A204.1 (cell line): ENCODE results near the gene PRKCA.
"Not testable (repeated sequence)": the region's sequence is repeated elsewhere in the genome, so short reads cannot be mapped to it uniquely, and the experiment has no call there.

Experiments
- FAIRE-seq: peaks from 2 replicates; lab custom pipeline; 2012; peaks lifted over from hg19 to GRCh38; lab: Jason Lieb, UNC

Gene PRKCA

DNA sequence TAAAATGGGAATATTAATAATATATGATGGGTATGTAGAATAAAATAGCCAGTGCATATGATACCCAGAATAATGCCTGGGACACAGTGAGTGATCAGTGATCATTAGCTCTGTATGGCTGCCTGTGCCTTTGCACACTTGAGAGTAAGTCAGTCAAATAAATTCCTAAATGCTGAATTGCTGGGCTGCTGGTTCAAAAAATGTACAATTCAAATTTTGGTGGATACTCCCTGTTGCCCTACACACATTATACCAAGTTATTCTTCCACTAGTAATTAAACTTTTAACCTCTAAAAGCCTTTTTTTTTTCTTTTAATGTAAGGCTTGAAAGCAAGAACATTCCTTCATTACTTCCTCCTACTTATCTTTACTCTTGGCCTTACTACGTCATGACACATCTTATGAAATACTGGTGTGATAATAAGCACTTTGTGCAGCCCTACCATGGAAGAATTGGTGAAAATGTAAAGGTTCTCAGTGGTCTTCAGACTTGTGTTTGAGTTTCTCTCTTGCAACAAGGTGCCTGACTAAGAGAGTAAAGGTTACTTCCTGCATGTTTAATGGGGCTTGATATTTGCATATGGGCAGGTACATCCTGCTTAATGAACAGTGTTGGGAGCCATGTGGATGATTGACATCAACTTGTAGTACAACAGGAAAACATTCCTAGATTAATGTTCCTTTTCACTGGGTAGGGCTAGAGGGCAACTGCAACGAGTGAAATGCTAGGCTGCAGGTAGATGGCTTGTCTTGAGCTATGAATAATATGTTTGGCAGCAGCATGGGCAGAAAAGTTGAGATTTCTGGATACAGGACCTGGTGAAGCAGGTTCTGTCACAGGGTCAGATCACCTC is 84.3 kb downstream of the PRKCA start:
- no peak for FAIRE-seq

DNA sequence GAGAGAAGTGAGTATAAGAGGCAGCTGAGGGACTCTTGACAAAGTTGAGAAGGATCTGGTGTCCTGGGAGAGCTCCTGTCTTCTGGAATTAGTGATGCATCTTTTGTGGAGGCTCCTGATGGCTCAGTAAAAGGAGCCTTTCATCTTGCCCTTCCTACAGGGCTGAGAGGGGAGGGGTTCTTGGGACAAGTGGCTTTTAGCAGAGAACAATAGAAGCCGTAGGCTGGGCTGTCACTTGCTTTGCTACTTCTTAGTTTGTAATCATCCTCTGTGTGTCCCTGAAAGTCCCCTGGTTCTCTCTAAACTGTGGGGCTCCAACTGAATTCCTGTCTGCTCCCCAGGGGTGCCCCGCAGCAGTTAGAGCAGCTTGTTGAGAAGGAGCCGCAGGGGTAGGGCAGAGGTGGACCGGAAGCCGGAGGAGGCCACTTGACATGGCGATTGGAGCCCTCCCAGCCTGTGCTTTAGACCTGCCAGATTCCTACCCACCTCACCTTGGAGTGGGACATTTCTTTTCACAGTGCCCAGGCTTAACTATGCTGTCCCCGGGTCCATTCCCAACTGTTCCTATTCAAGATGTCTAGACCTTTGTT is 85.1 kb downstream of the PRKCA start:
- FAIRE-seq, result no peak

DNA sequence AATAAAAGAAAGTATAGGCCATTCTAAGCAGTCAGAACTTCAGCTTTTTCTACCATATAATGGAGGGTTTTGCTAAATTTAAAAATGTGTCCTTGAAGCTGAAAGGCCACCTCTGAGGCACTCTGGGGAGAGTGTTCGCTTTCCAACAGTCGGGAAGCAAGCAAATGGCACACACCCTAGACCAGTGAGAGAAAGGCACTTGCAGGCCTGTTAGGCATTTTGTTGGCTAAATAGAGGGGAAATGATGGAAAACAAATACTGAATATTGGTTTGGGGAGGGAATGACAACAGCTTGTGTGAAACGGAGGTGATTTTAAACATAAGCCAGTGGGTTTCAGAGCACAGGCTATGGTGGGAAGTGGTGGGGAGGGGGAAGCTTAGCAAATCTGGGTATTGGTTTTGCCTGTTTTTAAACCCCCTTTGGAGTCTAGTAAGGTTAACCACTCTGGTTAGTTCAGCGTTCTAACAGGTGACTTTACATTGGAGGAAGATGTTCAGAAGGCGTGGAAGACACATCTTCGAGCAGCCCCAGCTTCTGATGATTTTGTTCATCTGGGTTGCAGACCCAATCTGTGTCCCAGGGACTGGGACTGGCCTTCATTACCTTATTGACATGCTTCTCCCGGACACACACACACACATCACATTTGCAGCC is 90.5 kb downstream of the PRKCA start:
- FAIRE-seq, result no peak

DNA sequence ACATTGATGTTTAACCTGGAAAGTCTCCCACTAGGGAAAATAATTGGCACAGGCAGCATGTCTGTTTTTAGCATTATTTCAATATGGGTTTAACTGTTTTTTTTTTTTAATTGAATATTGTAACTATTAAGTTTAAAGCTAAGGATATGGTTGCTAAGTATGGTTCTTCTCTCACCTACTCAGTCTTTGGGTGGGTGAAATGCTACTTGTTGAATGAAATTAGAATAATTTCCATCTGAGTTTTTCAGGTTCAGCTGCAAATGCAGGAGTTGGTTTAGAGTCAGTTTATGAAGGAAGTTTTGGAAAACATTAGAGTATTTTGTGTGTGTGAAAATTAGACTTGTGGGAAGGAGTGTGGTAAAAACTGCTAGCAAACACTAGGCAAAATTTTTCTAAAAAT is 93.5 kb downstream of the PRKCA start:
- no peak for FAIRE-seq

DNA sequence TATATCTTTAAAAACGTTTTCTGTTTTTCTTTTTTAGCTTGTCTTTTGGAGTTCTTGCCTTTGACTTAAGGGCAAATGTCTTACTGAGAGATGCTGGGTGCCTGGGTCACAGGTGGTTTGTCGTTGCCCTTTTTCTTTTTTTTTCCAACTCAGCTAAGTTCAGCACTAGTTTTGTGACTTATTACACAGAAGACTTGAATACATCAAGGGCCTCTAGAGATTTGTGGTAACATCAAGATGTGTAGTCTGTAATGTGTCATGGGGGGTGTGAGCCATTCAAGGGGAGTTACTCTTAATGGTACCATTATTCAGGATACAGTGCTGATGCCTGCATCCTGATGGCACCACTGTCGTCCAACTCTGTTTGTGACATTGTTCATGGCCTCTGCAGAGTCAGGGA is 95.1 kb downstream of the PRKCA start:
- FAIRE-seq, result no peak

DNA sequence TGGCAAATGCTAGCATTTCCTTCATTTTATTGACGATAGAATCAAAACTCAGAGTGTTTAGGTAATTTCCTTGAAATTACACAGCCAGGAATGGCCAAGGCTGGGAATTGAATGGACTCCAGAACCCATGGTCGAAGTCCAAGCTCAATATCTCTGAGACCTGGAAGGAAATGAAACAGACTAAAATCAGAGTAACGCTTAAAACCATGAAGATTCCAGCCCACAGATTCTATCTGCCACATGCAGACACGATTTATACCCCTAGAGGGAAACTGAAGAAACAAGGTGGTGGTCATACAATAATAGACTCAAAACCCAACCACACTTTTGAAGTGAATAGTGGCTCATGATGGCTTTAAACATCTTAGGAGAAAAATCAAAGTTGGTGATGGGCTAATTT is 95.6 kb downstream of the PRKCA start:
- no peak for FAIRE-seq

DNA sequence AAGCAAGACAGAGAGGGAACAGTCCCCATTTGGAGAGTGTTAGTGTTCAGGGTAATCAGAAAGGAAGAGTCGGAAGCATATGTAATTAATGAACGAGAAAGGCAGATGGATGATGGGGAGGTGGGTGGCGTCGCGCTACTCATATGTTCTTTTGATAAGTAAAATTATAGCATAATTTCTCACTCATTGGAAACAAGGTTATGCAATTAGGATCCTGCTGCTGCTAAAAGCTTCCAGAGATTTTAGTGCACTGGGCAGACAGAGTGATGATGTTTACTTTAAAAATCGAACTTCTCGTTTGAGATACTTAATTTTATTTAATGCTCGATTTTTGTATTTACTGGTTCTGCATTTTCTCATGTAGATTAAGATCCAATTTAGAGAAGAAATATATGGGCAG is 96.2 kb downstream of the PRKCA start:
- FAIRE-seq, result no peak

DNA sequence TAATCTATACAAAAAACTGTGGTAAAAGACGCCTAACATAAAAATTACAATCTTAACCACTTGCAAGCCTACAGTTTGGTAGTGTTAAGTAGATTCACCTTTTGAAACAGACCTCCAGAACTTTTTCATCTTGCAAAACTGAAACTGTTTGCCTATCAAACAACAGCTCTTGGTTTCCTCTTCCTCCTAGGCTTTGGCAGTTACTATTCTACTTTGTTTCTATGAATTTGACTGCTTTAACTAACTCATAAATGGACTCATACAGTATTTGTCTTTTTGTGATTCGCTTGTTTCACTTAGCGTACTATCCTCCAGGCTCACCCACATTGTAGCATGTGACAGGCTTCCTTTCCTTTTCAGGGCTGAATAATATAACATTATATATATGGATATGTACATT is 97.0 kb downstream of the PRKCA start:
- FAIRE-seq, result no peak

DNA sequence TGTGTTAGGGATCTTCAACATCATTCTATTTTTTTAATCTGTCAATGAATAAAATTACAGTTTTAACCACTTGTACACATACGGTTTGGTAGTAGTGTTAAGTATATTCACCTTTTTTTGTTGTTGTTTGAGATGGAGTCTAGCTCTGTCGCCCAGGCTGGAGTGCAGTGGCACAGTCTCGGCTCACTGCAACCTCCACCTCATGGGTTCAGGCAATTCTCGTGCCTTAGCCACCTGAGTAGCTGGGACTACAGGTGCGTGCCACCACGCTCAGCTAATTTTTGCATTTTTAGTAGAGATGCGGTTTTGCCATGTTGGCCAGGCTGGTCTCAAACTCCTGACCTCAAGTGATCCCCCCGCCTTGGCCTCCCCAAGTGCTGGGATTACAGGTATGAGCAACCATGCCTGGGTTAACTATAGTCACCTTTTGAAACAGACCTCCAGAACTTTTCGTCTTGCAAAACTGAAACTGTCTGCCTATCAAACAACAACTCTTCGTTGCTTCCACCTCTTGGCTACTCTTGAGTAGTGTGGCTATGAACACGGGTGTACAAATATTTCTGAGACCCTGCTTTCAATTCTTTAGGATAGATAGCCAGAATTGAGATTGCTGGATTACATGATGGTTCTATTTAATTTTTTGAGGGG is 97.8 kb downstream of the PRKCA start:
- not testable (repeated sequence) for FAIRE-seq

DNA sequence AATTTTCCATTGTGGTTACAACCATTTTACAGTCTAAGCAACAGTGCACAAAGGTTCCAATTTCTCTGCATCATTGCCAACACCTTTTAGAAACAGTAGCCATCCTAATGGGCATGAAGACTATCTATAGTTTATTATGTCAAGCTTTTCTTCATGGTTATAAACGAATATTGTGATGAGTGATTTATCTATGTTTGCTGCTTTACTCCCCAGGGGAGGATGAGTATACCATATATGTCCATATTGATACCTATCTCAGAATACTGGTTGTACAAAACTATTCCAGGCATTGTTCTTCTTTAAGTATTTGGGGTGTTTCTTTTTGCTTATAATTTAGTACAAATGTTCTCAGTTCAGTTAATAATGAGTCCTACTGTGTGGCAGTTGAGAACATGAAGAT is 98.3 kb downstream of the PRKCA start:
- no peak for FAIRE-seq

DNA sequence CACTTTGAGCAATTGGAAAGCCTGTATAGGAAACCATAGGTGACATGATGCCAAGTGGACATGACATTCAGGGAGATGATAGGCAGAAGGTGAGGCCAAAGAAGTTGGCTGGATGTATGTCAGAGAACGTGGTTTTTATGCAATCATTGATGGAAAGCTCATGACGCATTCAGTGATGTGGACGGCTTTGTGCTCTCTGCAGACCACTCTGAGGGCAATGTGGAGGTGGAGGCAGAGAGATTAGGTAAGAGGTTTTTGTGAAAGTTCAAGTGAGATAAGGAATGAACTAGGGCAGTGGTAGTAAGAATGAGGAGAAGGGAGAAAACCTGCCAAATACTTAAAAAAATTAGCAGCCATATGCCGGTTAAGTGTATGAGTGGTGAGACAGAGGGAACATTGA is 99.0 kb downstream of the PRKCA start:
- no peak for FAIRE-seq

DNA sequence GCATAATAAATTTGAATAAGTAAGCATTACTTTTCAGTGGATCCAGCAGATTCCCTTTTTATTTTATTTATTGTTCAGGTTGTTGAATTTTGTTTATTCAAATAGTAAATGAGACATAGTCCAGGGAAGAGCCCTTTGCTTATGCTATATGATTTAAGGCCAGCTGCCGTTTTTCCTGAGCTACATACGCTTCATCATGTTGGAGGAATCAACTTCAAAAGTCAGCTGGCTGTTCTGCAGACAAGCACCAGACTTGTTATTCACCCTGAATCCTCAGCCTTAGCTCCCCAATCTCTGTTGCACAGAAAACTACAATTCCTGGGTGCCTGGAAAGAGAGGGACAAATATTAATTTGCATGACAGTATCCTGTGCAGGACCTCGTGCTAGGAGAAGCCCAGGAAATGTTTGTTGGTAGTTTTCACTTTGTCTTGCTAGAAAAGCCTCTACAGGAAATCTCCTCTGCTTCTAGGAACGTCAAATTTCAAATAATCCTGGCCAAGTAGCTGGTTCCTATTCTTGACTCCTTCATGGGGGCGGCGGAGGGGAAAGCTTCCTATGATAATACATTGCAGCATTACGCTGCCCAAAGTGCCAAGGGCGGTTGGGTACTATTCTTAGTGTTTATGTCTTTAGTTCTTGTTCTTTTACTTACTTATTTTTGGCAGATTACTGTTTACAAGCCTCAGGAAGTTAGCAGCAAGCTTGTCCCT is 101.6 kb downstream of the PRKCA start:
- no peak for FAIRE-seq

DNA sequence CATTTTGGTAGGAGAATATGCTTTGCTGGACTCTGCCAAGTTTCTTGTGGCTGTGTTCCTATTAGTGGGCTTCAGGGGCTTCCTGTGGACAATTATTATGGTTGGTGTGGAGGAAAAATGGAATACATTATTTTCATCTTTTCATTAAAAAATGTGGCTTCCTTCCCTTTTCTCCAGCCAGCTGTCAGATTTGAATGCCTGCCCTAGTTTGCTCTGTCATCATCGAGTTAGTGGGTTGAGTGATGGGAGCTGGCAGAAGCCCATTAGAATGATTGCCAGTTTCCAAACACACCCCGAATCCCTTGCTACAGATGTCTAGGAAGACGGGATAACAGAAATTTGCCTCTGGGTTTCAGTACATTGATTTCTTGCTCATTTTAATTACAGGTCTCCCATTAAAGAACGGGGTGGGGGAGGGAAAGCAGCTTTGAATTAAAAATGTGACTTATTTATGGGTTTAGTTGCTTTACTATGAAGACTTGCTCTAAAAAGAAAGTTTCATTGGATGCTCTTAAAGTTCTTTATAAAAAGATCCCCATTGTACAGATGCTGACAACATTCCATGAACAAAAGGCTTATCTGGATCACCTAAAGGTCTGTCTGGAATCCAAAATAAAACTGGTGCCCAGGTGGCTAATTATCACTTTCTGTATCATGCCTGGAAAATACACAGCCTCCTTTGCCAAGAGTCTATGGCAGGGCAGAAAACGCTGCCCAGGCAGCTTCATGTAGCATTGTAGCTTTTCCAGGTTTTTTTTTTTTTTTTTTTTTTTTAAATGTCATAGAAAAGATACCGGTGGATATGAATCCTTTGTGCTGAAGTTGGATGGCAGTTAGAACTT is 103.6 kb downstream of the PRKCA start:
- FAIRE-seq, result no peak

DNA sequence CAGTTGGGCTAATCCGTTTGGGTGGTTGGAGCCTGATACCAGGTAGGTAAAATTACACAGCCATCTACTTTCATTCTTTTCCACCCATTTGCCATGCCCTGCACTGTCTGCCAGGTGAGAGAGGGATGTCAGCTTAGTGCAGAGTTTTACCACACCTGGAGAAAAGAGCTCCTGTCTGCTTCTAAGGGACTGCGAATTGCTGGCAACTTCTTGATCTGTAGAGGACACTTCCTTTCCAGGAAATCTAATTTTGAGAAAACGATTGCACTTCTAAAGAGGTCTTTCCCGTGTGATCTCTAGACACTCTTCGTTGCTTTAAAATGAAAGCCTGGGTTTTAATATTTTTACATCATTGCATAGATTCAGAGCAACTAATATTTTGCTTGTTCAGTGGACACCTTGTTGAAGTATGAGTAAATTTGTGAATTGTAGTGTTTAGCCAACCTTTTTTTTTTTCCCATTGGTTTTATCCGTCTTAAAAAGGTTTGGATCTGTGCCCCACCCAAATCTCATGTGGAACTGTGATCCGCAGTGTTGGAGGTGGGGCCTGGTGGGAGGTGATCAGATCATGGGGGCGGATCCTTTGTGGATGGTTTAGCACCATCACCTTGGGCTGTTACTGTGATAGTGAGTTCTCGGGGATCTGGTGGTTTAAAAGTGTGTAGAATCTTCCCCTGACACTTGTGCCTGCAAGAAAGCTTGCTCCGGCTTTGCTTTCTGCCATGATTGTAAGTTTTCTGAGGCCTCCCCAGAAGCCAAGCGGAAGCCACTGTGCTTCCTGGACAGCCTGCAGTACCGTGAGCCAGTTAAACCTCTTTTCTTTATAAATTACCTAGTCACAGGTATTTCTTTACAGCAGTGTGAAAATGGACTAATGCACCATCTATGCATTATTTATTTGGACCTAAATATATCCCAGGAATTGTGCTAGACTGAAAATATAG is 104.6 kb downstream of the PRKCA start:
- FAIRE-seq, result no peak

DNA sequence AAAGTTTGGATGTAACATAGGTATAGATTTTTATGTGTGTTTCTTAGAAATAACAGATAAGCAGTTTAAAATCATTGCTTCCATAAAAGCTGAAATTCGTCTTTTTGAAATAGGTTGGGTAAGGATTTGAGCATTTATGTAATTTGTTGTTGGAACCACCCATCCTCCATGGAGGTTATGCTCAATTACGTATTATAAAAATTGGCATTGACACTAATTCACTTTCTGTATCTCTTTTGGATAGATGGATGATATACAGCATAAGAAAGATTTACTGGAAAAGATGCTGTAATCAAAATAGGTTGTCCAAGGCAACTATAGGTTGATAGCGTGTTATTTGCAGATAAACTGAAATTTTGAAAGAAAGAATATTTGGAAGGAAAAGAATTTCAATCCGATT is 105.5 kb downstream of the PRKCA start:
- no peak for FAIRE-seq

DNA sequence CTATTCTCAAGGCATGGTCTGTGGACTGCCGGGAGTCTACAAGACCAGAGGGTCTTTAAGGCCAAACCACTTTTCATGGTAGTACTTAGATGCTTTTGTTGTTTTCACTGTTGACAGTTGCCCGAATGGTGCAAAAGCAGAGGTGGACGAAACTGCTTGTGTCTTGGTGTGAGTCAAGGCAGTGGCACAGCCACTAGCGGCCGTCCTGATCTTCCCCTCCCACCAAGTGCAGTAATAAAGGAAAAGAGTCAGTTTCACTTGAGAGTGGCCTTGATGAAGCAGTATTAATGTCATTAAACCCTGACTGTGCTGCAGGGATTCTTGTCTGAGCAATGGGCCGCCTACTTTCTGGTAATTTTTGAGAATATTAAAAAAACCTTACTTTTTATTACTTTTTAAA is 109.1 kb downstream of the PRKCA start:
- no peak for FAIRE-seq

DNA sequence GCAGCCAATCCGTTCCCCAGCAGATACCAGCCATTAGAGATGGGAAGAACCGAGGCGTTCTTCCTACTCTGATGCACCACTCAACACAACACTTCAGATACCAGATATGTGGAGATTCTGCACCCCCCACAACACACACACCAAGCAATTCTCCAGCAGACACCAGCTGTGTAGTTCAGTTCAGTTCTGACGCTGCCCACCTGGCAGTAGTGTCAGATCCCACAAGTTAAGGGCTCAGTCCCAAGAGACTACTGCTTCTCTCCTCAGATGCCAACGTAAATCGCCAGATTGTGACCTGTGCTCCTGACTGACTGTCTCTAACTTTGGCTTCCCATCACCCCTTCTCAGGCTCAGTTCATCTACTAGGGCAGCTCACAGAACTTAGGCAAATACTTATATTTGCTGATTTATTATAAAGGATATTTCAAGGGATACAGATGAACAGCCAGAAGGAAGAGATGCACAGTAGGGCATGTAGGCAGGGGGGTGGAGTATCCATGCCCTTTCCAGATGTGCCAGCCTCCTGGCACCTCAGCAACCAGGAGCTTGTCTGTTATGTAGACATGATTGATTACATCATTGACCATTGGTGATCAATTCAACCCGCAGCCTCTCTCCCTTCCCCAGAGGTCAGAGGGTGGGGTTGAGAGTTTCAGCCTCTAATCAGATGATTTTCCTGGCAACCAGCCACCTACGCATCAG is 110.6 kb downstream of the PRKCA start:
- FAIRE-seq, result no peak

DNA sequence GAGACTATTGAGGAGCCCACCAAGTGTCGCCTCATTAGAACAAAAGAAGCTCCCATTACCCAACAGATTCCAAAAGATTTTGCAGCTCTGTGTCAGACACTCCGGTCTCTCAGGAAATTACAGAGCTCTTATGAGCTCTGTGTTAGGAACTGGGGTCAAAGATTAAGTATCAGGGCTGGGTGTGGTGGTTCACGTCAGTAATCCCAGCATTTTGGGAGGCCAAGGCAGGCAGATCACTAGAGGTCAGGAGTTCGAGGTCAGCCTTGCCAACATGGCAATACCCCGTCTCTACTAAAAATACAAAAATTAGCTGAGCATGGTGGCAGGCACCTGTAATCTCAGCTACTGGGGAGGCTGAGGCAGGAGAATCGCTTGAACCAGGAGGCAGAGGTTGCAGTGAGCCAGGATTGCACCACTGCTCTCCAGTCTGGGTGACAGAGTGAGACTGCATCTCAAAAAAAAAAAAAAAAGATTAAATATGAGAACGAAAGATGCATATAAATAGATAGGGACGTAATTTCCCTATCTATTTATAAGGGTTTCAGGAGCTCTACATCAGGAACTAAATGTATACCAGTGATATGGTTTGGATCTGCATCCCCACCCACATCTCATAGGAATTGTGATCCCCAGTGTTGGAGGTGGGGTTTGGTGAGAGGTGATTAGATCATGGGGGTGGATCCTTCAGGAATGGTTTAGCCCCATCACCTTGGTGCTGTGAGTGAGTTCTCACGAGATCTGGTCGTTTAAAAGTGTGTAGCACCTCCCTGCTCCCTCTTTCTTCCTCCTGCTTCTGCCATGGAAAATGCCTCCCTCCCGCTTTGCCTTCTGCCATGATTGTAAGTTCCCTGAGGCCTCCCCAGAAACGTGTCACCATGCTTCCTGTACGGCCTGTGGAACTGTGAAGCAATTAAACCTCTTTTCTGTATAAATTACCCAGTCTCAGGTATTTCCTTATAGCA is 111.4 kb downstream of the PRKCA start:
- no peak for FAIRE-seq
